ENCODE data around the gene UBASH3A.

The UBASH3A gene

GRCh38 chr21:42459546-42460215 lies 56.0 kb downstream of the UBASH3A start:
- H3K9me3 ChIP-seq (ENCODE audit: control insufficient read depth, low read length), result no peaks in the 10 kb centered on the region
- peaks cover 4% of the 10 kb centered on the region for H3K4me1 ChIP-seq (ENCODE audit: control insufficient read depth, insufficient read depth, low read length, poor library complexity, severe bottlenecking)
- H3K4me3 ChIP-seq (ENCODE audit: extremely low read depth, insufficient read depth, low read length, poor library complexity, severe bottlenecking), result no peak overlapping the region
- 81 to 91% methylated on average over 9 of the region's 11 CpGs for WGBS, 2 experiments (ENCODE audit: insufficient coverage in 2 of 2)
- no peak overlapping the region for H3K27ac ChIP-seq (ENCODE audit: low read depth, low read length, severe bottlenecking)
- no peaks in the 10 kb centered on the region for H3K36me3 ChIP-seq (ENCODE audit: control insufficient read depth, insufficient read depth, low read length)

DNA sequence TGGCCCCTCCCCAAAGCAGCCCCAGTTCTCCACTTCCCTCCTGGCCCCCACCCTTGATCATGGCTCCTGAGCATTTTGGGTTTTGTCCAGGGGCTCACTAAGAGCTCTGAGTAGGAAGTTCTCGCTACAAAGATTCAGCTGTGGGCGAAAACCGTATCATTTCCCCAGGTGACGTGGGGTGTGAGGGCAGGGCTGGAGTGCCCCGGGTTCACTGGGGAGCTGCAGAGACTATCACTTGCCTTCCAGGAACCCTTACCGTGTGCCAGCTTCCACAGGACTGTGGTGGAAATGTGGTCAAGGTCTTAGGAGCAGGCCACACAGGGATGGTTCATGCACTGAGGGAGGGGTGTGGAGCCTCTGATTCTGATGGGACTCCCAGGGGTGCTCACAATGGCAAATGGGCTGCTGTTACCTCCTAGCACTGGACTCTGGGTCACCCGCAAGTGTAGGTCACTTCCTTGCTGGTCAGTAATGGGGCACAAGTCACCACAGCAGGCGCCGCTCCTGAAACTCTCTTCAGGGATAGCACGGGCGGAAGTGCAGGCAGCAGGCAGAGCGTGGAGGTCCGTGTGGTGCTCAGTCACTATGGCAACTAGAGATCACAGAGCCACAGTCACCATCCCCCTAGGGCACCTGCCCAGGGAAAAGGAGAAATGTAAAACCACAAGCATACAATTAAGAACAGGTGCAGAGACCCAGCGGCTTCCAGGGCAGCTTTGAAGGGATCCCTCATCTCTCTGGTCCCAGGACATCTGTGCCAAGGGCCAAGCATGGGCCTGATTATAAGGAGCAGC lies 56.9 kb downstream of the UBASH3A start:
- Histone ChIP-seq H3K36me3 (ENCODE audit: control insufficient read depth, insufficient read depth, low read length) (no peaks in the 10 kb centered on the region), H3K9me3 (ENCODE audit: control insufficient read depth, low read length) (no peaks in the 10 kb centered on the region), H3K27ac (ENCODE audit: low read depth, low read length, severe bottlenecking) (no peak overlapping the region), H3K4me1 (ENCODE audit: control insufficient read depth, insufficient read depth, low read length, poor library complexity, severe bottlenecking) (peaks cover 4% of the 10 kb centered on the region), H3K4me3 (ENCODE audit: extremely low read depth, insufficient read depth, low read length, poor library complexity, severe bottlenecking) (no peak overlapping the region)
- WGBS, 2 experiments (ENCODE audit: insufficient coverage in 2 of 2), result 90 to 94% methylated on average over 12 to 13 of the region's 14 CpGs

DNA sequence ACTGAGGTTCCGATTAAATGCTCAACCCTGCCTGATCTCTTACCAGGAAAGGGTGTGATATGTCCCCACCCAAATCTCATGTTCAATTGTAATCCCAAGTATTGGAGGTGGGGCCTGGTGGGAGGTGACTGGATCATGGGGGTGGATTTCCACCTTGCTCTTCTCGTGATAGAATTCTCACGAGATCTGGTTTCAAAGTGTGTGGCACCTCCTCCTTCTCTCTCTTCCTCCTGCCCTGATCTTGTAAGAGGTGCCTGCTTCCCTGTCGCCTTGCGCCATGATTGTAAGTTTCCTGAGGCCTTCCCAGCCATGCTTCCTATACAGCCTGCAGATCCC lies 57.5 kb downstream of the UBASH3A start:
- 91 to 94% methylated on average over 4 of the region's 5 CpGs for WGBS, 2 experiments (ENCODE audit: insufficient coverage in 2 of 2)
- Histone ChIP-seq H3K27ac (ENCODE audit: low read depth, low read length, severe bottlenecking) (no peak overlapping the region), H3K9me3 (ENCODE audit: control insufficient read depth, low read length) (no peaks in the 10 kb centered on the region), H3K4me1 (ENCODE audit: control insufficient read depth, insufficient read depth, low read length, poor library complexity, severe bottlenecking) (peaks cover 3% of the 10 kb centered on the region), H3K36me3 (ENCODE audit: control insufficient read depth, insufficient read depth, low read length) (no peaks in the 10 kb centered on the region), H3K4me3 (ENCODE audit: extremely low read depth, insufficient read depth, low read length, poor library complexity, severe bottlenecking) (no peak overlapping the region)

DNA sequence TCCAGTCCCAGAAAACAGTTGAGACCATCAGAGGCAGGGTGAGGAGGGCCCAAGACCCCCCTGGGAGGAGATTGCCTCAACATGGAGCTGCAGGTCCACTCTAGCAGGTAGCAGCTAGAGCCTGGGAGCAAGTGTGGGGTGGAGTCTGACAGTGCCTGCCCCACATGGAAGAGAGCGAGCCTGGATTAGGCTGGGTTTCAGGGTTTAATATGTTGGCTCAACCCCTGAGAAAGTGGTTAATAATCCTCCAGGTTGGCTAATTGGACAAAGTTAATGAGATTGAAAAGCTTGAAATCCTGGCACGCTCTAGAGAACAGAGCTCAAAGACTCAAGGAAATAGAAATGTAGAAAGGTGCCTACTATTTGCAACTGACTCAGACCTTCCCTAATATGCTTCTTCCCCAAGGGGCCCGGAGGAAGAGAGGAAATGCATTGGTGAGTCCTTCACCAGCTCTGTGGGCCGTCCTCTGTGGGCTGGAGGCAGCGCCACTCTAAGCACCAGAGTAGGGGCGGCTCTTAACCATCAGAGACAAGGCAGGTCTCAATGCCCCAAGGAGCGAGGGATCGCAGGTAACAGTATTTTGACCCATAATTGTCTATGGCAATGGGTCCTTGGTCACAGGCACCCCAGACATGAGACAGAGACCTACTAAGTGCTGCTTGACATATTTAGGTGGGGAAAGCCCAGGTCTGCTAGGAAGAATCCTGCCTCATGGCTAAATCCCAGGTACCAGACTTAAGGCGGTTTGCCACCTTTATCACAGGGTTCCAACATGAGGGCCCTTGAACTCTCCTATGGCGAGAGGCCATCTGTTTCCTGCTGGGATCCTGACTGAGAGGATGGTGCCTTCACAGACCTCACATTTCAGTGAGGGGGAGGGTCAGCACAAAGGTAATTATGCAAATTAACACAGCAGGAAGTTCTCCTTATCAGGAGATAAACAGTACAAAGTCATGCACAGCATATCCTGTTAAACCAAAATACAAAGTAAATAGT lies 58.5 kb downstream of the UBASH3A start:
- H3K4me1 ChIP-seq (ENCODE audit: control insufficient read depth, insufficient read depth, low read length, poor library complexity, severe bottlenecking), result no peaks in the 10 kb centered on the region
- no peak overlapping the region for H3K27ac ChIP-seq (ENCODE audit: low read depth, low read length, severe bottlenecking)
- WGBS, 2 experiments (ENCODE audit: insufficient coverage in 2 of 2), result 91% methylated on average over 8 of the region's 10 CpGs
- H3K36me3 ChIP-seq (ENCODE audit: control insufficient read depth, insufficient read depth, low read length), result no peaks in the 10 kb centered on the region
- H3K9me3 ChIP-seq (ENCODE audit: control insufficient read depth, low read length), result no peaks in the 10 kb centered on the region
- no peak overlapping the region for H3K4me3 ChIP-seq (ENCODE audit: extremely low read depth, insufficient read depth, low read length, poor library complexity, severe bottlenecking)

GRCh38 chr21:42463861-42464515 lies 60.3 kb downstream of the UBASH3A start:
- WGBS, 2 experiments (ENCODE audit: insufficient coverage in 2 of 2), result 90 to 94% methylated on average over 12 to 17 of the region's 17 CpGs

DNA sequence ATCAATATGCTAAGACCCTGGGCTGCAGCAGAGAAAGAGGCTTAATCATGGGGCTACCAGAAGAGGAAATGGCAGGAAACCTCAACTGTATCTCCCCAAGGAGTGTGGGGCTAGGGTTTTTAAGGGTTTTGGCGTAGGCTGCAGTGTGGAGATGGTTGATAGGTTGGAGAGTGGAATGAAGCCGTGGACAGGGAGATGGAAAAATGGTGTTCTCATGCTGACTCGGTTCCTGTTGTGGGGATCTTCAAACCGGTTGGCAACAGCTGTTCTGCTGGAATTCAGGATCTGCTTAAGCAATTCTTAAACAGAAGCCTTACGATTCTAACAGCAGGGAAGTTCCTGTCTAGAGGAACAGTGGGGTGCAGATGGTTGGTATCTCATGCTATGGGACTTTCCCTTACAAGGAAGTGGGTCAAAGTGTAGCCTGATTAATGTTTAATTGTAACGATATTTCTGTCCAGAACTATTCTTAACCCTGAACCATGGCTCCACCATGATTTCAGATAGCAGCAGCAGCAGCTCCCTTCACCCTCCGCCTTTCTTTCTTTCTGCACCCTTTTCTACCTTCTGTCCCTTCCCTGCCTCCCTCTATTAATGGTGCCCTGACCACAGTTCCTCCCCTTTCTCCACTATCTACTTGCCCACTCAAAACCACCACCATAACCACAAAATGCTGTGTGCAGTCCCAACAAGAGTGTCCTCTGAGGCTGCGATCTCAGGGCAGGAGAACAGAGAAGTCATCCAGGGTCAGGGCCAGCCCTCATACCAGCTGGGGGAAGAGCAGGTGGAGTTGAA lies 61.5 kb downstream of the UBASH3A start:
- Histone ChIP-seq H3K27ac (ENCODE audit: low read depth, low read length, severe bottlenecking) (no peak overlapping the region), H3K4me3 (ENCODE audit: extremely low read depth, insufficient read depth, low read length, poor library complexity, severe bottlenecking) (no peak overlapping the region), H3K9me3 (ENCODE audit: control insufficient read depth, low read length) (no peaks in the 10 kb centered on the region), H3K36me3 (ENCODE audit: control insufficient read depth, insufficient read depth, low read length) (no peaks in the 10 kb centered on the region), H3K4me1 (ENCODE audit: control insufficient read depth, insufficient read depth, low read length, poor library complexity, severe bottlenecking) (no peaks in the 10 kb centered on the region)
- 78 to 79% methylated on average over 7 to 8 of the region's 8 CpGs for WGBS, 2 experiments (ENCODE audit: insufficient coverage in 2 of 2)

More at GRCh38 chr21:42463861-42464515, 60.3 kb downstream of the UBASH3A start:
- H3K9me3 ChIP-seq (ENCODE audit: control insufficient read depth, low read length), result no peaks in the 10 kb centered on the region
- H3K4me3 ChIP-seq (ENCODE audit: extremely low read depth, insufficient read depth, low read length, poor library complexity, severe bottlenecking), result no peak overlapping the region
- no peaks in the 10 kb centered on the region for H3K36me3 ChIP-seq (ENCODE audit: control insufficient read depth, insufficient read depth, low read length)
- H3K27ac ChIP-seq (ENCODE audit: low read depth, low read length, severe bottlenecking), result no peak overlapping the region
- H3K4me1 ChIP-seq (ENCODE audit: control insufficient read depth, insufficient read depth, low read length, poor library complexity, severe bottlenecking), result no peaks in the 10 kb centered on the region

DNA sequence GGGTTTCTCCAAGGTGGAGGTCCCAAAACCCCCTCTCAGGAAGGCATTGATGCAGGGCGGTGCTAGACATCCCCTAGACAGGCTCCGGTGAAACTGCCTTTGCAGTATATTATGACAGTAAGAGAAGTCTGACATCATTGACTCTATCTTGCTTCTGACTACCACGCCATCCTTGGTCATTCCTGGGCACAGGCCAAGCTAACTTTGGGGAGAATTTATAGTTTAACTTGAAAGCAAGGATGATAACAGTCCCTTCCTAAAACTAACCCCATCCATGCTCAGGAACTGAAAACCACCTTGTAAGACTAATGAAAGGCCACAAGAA lies 62.1 kb downstream of the UBASH3A start:
- Histone ChIP-seq H3K4me3 (ENCODE audit: extremely low read depth, insufficient read depth, low read length, poor library complexity, severe bottlenecking) (no peak overlapping the region), H3K9me3 (ENCODE audit: control insufficient read depth, low read length) (no peaks in the 10 kb centered on the region), H3K27ac (ENCODE audit: low read depth, low read length, severe bottlenecking) (no peak overlapping the region), H3K4me1 (ENCODE audit: control insufficient read depth, insufficient read depth, low read length, poor library complexity, severe bottlenecking) (no peaks in the 10 kb centered on the region), H3K36me3 (ENCODE audit: control insufficient read depth, insufficient read depth, low read length) (no peaks in the 10 kb centered on the region)
- 100% methylated on average over 1 of the region's 3 CpGs; no CpG with 5 or more reads in 1 of the 2 experiments for WGBS, 2 experiments (ENCODE audit: insufficient coverage in 2 of 2)

GRCh38 chr21:42466700-42467099 lies 63.0 kb downstream of the UBASH3A start:
- no peak overlapping the region for H3K27ac ChIP-seq (ENCODE audit: low read depth, low read length, severe bottlenecking)
- H3K4me3 ChIP-seq (ENCODE audit: extremely low read depth, insufficient read depth, low read length, poor library complexity, severe bottlenecking), result no peak overlapping the region
- no peaks in the 10 kb centered on the region for H3K9me3 ChIP-seq (ENCODE audit: control insufficient read depth, low read length)
- H3K36me3 ChIP-seq (ENCODE audit: control insufficient read depth, insufficient read depth, low read length), result no peaks in the 10 kb centered on the region
- H3K4me1 ChIP-seq (ENCODE audit: control insufficient read depth, insufficient read depth, low read length, poor library complexity, severe bottlenecking), result no peaks in the 10 kb centered on the region
- 97% methylated on average over 8 of the region's 10 CpGs for WGBS, 2 experiments (ENCODE audit: insufficient coverage in 2 of 2)

DNA sequence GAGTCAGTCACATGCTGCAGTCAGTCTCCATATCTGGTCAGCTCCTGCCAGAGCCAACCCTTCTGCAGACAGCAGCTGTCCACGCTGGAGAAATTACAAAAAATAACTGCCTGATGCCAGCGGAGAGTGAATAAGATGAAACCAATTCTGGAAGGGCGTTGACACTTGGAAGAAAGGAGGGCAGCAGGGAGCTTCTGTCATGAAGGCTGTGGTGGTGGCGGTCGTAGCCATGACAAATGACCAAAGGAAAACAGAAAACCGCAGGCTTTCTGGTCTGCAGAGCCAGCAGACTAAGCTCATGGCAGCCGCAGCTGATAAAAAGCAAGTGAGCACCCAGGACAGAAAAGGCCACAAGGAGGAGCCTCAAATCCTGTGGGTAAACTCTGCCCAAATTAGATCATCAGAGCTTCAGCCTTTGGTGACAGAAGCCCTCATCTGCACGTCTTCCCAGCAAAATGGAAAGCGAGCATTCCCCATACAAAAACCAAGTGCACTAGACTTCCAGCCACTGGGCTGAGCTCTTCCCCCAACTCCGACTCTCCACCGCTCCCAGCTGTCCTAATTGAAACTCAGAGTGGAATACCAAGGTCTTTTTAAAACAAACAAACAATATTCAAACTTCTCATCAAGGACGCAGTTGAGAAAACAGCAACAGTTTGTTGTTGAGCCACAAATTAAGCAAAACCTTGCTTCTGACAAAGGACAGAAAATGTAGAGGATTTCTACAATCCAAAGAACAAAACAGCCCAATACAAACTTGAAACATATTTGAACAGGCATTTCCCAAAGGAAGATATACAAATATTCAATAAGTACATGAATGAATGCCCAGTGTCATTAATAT lies 63.7 kb downstream of the UBASH3A start:
- Histone ChIP-seq H3K27ac (ENCODE audit: low read depth, low read length, severe bottlenecking) (no peak overlapping the region), H3K4me3 (ENCODE audit: extremely low read depth, insufficient read depth, low read length, poor library complexity, severe bottlenecking) (no peak overlapping the region), H3K9me3 (ENCODE audit: control insufficient read depth, low read length) (no peaks in the 10 kb centered on the region), H3K36me3 (ENCODE audit: control insufficient read depth, insufficient read depth, low read length) (no peaks in the 10 kb centered on the region), H3K4me1 (ENCODE audit: control insufficient read depth, insufficient read depth, low read length, poor library complexity, severe bottlenecking) (no peaks in the 10 kb centered on the region)
- 69% methylated on average over 10 to 12 of the region's 12 CpGs for WGBS, 2 experiments (ENCODE audit: insufficient coverage in 2 of 2)

Measured in mesodermal cell (in vitro differentiated cells).